IPS-15b (cell line): ENCODE data around the gene AOC2.

ENCODE experiments used
- H3K27me3 ChIP-seq: one replicate; pipeline ENCODE4 v1.6.1; 2013; ENCODE audit warnings: low read length; ENCODE audit not compliant: control insufficient read depth, insufficient read depth
- H3K36me3 ChIP-seq: one replicate; pipeline ENCODE4 v1.6.1; 2013; ENCODE audit warnings: low read length; ENCODE audit not compliant: control insufficient read depth, insufficient read depth
- H3K4me1 ChIP-seq: one replicate; pipeline ENCODE4 v1.6.1; 2013; ENCODE audit warnings: mild to moderate bottlenecking, low read length; ENCODE audit not compliant: control insufficient read depth, insufficient read depth
- H3K4me3 ChIP-seq: one replicate; pipeline ENCODE4 v1.5.1; 2013; ENCODE audit warnings: low read depth, low read length
- H3K9ac ChIP-seq: one replicate; pipeline ENCODE4 v1.6.1; 2013; ENCODE audit warnings: low read depth, mild to moderate bottlenecking, low read length
- H3K9me3 ChIP-seq: one replicate; pipeline ENCODE4 v1.6.1; 2013; ENCODE audit warnings: mild to moderate bottlenecking, low read length; ENCODE audit not compliant: control insufficient read depth, insufficient read depth

The AOC2 gene, protein sequence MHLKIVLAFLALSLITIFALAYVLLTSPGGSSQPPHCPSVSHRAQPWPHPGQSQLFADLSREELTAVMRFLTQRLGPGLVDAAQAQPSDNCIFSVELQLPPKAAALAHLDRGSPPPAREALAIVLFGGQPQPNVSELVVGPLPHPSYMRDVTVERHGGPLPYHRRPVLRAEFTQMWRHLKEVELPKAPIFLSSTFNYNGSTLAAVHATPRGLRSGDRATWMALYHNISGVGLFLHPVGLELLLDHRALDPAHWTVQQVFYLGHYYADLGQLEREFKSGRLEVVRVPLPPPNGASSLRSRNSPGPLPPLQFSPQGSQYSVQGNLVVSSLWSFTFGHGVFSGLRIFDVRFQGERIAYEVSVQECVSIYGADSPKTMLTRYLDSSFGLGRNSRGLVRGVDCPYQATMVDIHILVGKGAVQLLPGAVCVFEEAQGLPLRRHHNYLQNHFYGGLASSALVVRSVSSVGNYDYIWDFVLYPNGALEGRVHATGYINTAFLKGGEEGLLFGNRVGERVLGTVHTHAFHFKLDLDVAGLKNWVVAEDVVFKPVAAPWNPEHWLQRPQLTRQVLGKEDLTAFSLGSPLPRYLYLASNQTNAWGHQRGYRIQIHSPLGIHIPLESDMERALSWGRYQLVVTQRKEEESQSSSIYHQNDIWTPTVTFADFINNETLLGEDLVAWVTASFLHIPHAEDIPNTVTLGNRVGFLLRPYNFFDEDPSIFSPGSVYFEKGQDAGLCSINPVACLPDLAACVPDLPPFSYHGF

DNA sequence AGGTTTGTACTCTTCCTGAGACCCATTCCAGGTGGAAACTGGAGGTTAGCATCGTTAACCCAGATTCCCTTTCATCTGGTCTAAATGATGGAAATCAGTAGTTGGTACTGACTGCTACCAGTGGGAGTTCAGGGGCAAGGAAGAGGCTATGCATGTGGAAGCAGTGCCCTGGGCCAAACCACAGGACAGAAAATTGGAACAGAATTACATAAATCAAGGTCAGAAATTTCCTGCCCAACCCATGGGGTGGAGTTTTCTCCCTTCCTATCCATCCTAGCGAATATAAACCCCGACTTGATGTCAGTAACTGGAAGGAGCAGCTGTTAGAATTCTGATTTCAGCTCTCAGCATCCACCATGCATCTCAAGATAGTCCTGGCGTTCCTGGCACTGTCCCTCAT lies at the start of gene AOC2:
Gene AOC2, plus strand, starts transcription at position 310 of the 400 bp plus-strand sequence. Its CDS starts 47 bp downstream, at position 357.
- H3K9ac ChIP-seq = no peak within 1 kb of the TSS
- H3K4me1 ChIP-seq = no peaks in the 10 kb centered on the region
- no peaks in the 10 kb centered on the region for H3K9me3 ChIP-seq
- H3K4me3 ChIP-seq = no peak within 1 kb of the TSS
- peaks cover 39% of the 10 kb centered on the region for H3K36me3 ChIP-seq
- no peaks in the 10 kb centered on the region for H3K27me3 ChIP-seq

DNA sequence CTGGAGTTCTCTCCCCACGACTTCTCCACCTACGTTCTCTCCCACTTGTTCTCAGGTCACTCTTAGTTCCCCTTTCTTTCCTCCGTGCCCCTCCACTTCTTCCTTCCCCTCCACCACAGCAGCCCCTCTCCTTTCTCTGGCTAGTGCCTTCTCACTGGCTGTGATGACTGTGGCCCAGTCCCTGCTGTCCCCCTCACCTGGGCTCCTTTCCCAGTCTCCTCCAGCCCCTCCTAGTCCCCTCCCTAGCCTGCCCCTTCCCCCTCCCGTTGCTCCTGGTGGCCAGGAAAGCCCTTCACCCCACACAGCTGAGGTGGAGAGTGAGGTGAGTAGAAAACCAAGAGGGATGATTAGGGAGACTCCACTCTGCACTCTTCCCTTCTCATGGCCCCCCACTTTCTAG lies 49.3 kb upstream of the AOC2 start:
- no peaks in the 10 kb centered on the region for H3K4me1 ChIP-seq
- H3K36me3 ChIP-seq = peaks cover 10% of the 10 kb centered on the region
- H3K9me3 ChIP-seq = no peaks in the 10 kb centered on the region
- H3K27me3 ChIP-seq = peaks cover 7% of the 10 kb centered on the region
- H3K4me3 ChIP-seq = no peak overlapping the region
- H3K9ac ChIP-seq = no peak overlapping the region

DNA sequence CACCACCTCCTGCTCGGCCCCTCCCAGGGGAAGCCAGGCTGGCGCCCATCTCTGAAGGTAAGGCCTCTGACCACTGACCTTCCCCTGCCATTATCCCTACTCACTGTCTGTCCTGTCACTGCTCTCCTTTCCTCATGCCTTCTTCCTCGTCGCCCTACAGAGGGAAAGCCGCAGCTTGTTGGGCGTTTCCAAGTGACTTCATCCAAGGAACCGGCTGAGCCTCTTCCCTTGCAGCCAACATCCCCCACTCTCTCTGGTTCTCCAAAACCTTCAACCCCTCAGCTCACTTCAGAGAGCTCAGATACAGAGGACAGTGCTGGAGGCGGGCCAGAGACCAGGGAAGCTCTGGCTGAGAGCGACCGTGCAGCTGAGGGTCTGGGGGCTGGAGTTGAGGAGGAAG lies 48.9 kb upstream of the AOC2 start:
- peaks cover 10% of the 10 kb centered on the region for H3K36me3 ChIP-seq
- H3K9ac ChIP-seq = no peak overlapping the region
- H3K27me3 ChIP-seq = peaks cover 11% of the 10 kb centered on the region
- H3K9me3 ChIP-seq = no peaks in the 10 kb centered on the region
- H3K4me1 ChIP-seq = no peaks in the 10 kb centered on the region
- H3K4me3 ChIP-seq = no peak overlapping the region

DNA sequence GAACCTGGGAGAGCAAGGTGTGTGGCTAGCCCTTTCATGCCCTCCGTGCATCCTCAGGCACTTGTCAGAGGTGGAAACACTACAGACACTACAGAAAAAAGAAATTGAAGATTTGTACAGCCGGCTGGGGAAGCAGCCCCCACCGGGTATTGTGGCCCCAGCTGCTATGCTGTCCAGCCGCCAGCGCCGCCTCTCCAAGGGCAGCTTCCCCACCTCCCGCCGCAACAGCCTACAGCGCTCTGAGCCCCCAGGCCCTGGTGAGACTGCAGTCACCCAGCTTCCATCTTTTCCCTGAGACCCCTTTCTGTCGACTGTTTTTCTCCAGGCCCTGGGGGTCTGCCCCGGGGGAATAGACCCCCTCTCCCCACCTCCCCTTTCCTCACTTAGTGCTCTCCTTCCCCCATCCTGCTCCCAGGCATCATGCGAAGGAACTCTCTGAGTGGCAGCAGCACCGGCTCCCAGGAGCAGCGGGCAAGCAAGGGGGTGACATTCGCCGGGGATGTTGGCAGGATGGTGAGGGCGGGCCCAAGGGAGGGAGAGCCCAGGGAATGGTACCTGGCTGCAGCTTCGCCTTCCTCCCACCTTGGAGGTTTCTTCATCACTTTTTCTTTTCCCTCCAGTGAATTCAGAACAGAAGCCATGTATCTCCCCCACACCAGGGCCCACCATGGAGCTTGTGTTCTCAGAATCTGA lies 48.2 kb upstream of the AOC2 start:
- no peak overlapping the region for H3K9ac ChIP-seq
- no peaks in the 10 kb centered on the region for H3K9me3 ChIP-seq
- no peak overlapping the region for H3K4me3 ChIP-seq
- H3K27me3 ChIP-seq = peaks cover 14% of the 10 kb centered on the region
- peaks cover 10% of the 10 kb centered on the region for H3K36me3 ChIP-seq
- H3K4me1 ChIP-seq = no peaks in the 10 kb centered on the region

DNA sequence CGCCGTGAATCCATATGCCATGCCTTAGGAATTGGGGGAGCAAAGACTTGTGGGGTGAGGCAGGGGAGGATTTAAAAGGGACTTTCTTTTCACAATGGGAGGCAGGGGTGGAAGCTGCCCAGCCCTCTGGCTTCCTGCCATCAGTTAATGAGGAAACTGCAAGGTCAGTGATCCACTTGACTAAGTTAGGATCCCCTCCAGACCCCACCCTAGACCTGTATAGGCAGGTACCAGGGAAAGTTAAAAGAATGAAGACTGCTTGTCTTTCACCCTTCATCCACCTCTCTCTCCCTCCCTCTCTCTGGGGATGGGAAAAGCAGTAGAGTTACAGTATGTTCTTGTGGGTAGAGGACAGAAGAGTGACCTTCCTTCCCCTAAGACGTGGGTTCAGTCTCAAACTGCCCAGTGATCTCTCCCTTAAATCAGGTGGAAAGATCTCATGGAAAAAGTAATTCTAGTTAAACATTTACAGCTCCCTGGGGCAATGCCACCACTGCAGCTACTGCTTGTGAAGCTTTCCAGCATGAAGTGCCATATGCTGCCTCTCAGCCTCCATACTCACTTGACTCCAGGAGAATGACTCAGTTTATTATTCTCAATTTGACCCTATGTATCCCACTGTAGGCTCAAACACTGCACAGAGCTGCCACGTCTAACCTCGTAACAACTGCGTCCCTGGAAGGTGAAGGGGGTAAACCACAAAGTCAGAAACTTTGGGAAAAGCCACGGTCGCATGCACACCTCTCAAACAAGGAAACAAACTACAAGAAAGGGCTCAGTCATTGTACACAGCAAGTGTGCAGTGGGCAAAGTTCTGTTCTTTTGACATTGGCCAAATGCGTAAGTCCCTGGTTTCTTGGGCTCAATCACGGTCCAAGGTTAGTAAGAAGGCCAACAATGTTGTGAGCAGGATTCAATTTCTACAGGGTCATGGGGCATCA lies 47.0 kb upstream of the AOC2 start:
- Histone ChIP-seq H3K36me3 (peaks cover 10% of the 10 kb centered on the region), H3K4me1 (no peaks in the 10 kb centered on the region), H3K9ac (peak overlapping the region; percentile 88), H3K9me3 (no peaks in the 10 kb centered on the region), H3K4me3 (peak overlapping the region; percentile 100), H3K27me3 (peaks cover 14% of the 10 kb centered on the region)

DNA sequence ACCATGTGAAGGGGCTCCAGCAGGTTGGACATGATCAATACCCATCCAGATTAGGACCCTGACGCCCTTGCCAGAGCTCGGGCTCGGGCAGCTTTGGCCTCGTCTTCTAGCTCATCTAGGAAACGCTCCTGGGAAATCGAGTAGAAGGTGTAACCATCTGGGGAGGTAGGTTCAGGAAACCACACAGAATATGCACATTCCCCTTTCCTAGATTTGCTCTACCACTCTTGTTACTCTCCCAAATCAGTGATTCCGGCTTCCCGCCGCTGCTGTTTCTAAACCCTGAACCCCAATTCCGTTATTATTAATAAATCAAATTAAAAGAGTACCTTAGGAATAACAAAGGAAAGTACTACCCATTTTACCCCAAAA lies 46.4 kb upstream of the AOC2 start:
- peaks cover 10% of the 10 kb centered on the region for H3K36me3 ChIP-seq
- peak overlapping the region; percentile 100 for H3K4me3 ChIP-seq
- no peaks in the 10 kb centered on the region for H3K4me1 ChIP-seq
- peak overlapping the region; percentile 88 for H3K9ac ChIP-seq
- H3K9me3 ChIP-seq = no peaks in the 10 kb centered on the region
- H3K27me3 ChIP-seq = peaks cover 14% of the 10 kb centered on the region

DNA sequence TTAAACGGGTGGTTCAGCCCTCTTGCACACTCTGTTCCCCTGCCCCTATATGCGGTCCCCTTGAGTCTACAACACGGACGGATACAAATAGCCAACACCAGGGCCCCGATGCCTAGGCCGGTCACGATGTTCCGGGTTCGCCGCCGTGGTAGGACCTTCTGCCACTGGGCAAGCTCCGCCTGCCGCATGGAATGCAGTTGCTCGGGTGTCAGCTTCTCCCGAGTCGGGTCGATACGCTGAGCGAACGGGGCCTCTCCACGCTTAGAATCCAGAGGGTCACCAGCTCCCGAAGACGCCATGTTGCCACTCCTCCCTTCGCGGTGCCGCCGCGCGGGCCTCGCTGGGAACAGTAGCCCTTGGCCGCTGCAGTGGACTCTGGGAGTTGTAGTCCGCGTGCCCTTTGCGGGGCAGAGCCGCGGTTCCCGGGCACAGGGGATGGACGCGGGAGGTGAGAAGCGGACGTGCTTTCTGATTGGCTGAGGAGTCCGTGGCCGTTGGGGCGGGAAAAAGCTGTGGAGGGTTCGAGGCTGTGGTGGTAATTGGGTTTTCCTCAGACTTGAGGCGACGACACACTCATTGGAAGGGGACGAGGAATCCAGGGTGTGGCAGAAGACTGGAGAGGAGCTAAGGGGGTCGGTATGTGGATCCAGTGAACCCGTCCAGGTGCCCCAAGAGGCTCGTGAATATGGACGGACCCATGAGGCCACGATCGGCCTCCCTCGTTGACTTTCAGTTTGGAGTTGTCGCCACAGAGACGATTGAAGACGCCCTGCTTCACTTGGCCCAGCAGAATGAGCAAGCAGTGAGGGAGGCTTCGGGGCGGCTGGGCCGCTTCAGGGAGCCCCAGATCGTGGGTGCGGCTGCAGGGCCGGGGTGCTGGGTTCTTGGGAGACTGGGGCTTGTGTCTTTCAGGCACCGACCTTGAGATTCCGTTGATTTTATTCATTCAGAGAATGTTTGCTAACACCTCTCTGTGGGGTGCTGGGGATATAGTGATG lies 45.7 kb upstream of the AOC2 start, which contains the start of the genes CNTD1 and COA3:
Gene CNTD1, plus strand, starts transcription at position 479 of the 998 bp plus-strand sequence. Its CDS starts 207 bp downstream, at position 686.
Gene COA3, minus strand, starts transcription at position 322 of the 998 bp plus-strand sequence. Its CDS starts 23 bp downstream, at position 299.
- H3K36me3 ChIP-seq = peaks cover 10% of the 10 kb centered on the region
- H3K9me3 ChIP-seq = no peaks in the 10 kb centered on the region
- H3K4me3 ChIP-seq = peak within 1 kb of the TSS; percentile 100
- no peaks in the 10 kb centered on the region for H3K4me1 ChIP-seq
- peaks cover 14% of the 10 kb centered on the region for H3K27me3 ChIP-seq
- peak within 1 kb of the TSS; percentile 88 for H3K9ac ChIP-seq

DNA sequence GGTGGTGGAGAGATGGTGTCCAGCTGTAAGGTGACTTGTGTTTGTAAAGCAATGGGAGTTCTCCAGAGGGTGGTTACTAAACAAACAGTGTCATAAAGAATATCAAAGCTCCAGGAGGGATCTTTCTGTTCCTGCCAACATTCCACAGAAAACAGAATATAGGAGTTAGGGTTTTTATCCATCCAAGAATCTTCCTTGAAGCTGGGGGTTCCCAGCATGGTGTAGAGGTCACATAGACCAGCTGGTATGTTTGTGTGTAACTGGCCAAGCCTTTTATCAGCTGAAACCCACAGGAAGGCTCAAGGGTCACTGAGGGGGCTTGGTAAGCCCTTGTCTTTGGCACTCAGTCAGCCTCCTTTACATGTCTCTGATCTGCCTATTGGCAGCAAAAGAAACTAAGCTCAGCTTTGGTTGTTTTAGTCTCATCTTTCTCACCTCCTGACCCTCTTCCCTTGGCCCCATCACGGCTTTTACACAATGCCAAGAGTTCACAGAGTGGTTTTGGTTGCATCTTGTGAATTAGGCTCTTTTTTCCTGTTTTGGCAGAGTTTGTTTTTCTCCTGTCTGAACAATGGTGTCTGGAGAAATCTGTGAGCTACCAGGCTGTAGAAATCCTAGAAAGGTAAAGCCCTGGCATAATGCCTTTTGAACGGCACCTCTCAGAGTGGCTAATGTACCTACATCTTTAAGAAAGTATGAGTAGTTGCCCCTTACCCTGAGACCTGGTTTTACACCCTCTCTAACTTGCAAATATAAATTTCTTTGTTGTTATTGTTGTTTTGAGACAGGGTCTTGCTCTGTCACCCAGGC lies 41.1 kb upstream of the AOC2 start:
- Histone ChIP-seq H3K27me3 (peaks cover 14% of the 10 kb centered on the region), H3K9ac (no peak overlapping the region), H3K4me3 (no peak overlapping the region), H3K4me1 (no peaks in the 10 kb centered on the region), H3K36me3 (peaks cover 2% of the 10 kb centered on the region), H3K9me3 (no peaks in the 10 kb centered on the region)

DNA sequence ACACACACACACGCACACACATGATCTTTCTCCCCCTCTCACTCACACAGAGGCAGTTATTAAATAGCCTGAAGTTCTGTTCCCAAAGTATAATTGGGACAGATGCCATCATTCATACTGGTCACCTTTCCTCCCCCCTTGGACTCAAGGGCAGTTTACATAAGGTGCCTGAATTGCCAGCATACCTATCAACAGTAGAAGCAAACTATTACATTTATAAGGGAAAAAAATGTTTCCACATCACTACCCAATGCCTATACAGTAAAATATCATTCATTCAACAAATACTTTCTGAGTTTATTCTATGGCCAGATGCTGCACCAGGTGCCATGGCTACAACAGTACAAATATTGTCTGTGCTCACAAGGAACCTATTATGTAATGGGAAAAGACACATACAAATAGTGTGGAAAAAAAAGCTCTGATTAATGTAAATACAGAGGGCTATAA lies 39.4 kb upstream of the AOC2 start:
- H3K4me1 ChIP-seq = no peaks in the 10 kb centered on the region
- H3K36me3 ChIP-seq = no peaks in the 10 kb centered on the region
- H3K4me3 ChIP-seq = no peak overlapping the region
- peaks cover 7% of the 10 kb centered on the region for H3K27me3 ChIP-seq
- H3K9ac ChIP-seq = no peak overlapping the region
- no peaks in the 10 kb centered on the region for H3K9me3 ChIP-seq
